B cell (primary cell): Measurements from ENCODE around the gene TMEM253. TPM values are rescaled to one million over a fixed set of nuclear protein-coding genes. Genes with fewer than 3 reads are reported as not detected.

ENCODE experiments used
- ATAC-seq: fragments of 200-7000 bp; cut with Tn5 transposase; one replicate; pipeline ENCODE4 v1.10.0; 2021; ENCODE audit warnings: low read depth, mild to moderate bottlenecking, moderate number of reproducible peaks, moderate library complexity
- CTCF ChIA-PET: fragments of 350-600 bp; sonication (Branson Sonifier 250); formaldehyde crosslinking; loops from one replicate; lab custom pipeline; 2021; ENCODE audit warnings: antibody characterized with exemption, inconsistent platforms; lab: Charles Lee
- POLR2A ChIA-PET: fragments of 350-600 bp; sonication (Branson Sonifier 250); formaldehyde crosslinking; loops from one replicate; lab custom pipeline; 2021; ENCODE audit warnings: antibody characterized with exemption; lab: Charles Lee
- DNase-seq: peaks from one replicate; pipeline ENCODE4 v3.0.0; 2013
- H2AFZ ChIP-seq: 2 replicates; pipeline ENCODE4 v1.6.1; 2012; ENCODE audit warnings: mild to moderate bottlenecking, low read depth, low read length; ENCODE audit not compliant: insufficient read depth, poor library complexity, severe bottlenecking
- H3K27ac ChIP-seq, 2 donors: 1 replicate in 1 of 2; 2 replicates in 1 of 2; pipeline ENCODE4 v1.5.1; 2012 to 2013; ENCODE audit warnings: low read length in 2 of 2, mild to moderate bottlenecking in 2 of 2, moderate library complexity in 1 of 2
- H3K27me3 ChIP-seq, 4 experiments: fragments of 200-600 bp in 1 of 4; sonication (generic) in 1 of 4; replicated peaks in 1 of 4; 1 replicate in 2 of 4; 2 replicates in 2 of 4; pipeline versions ENCODE4 v1.6.1 to v1.7.0; 2013 to 2016; ENCODE audit warnings: low read length in 3 of 4, mild to moderate bottlenecking in 2 of 4, mixed read lengths in 1 of 4, moderate library complexity in 1 of 4; ENCODE audit not compliant: insufficient read depth in 4 of 4, control insufficient read depth in 3 of 4; ENCODE audit errors: control extremely low read depth in 1 of 4
- H3K36me3 ChIP-seq, 2 experiments: replicated peaks in 1 of 2; 1 replicate in 1 of 2; 2 replicates in 1 of 2; pipeline versions ENCODE4 v1.6.1 to v1.7.1; 2013; ENCODE audit warnings: low read length in 1 of 2; ENCODE audit not compliant: insufficient read depth in 2 of 2, control insufficient read depth in 1 of 2; ENCODE audit errors: control extremely low read depth in 1 of 2, extremely low read depth in 1 of 2
- H3K4me1 ChIP-seq, 2 donors: fragments of 200-600 bp in 1 of 2; sonication (generic) in 1 of 2; 1 replicate in 1 of 2; 2 replicates in 1 of 2; pipeline versions ENCODE4 v1.5.1 to v1.6.1; 2013 to 2017; ENCODE audit warnings: low read length in 2 of 2; ENCODE audit not compliant: control insufficient read depth in 2 of 2, insufficient read depth in 2 of 2
- H3K4me2 ChIP-seq: replicated peaks from 2 replicates; pipeline ENCODE3; 2012; ENCODE audit warnings: mild to moderate bottlenecking, low read depth, low read length; ENCODE audit not compliant: poor library complexity, severe bottlenecking
- H3K4me3 ChIP-seq, 5 experiments: fragments of 200-600 bp in 1 of 5; sonication (generic) in 1 of 5; 1 replicate in 3 of 5; 2 replicates in 2 of 5; pipeline versions ENCODE4 v1.5.1 to v1.7.0; 2011 to 2016; ENCODE audit warnings: low read length in 4 of 5, mild to moderate bottlenecking in 4 of 5, low read depth in 2 of 5, control low read depth in 1 of 5, moderate library complexity in 1 of 5; ENCODE audit not compliant: insufficient read depth in 1 of 5; ENCODE audit errors: control extremely low read depth in 1 of 5, extremely low read depth in 1 of 5
- H3K79me2 ChIP-seq: fragments of 200-600 bp; sonication (generic); one replicate; pipeline ENCODE4 v1.6.0; 2016; ENCODE audit warnings: low read length; ENCODE audit not compliant: control insufficient read depth, insufficient read depth
- H3K9ac ChIP-seq: fragments of 200-600 bp; sonication (generic); 2 replicates; pipeline ENCODE4 v1.6.1; 2017; ENCODE audit warnings: mild to moderate bottlenecking, low read length, moderate library complexity
- H3K9me3 ChIP-seq, 3 donors: one replicate each; pipeline versions ENCODE4 v1.6.1 to v1.7.1; 2013; ENCODE audit warnings: low read length in 2 of 3; ENCODE audit not compliant: control insufficient read depth in 2 of 3, insufficient read depth in 1 of 3; ENCODE audit errors: control extremely low read depth in 1 of 3
- H4K20me1 ChIP-seq: 2 replicates; pipeline ENCODE4 v1.6.0; 2012; ENCODE audit warnings: mild to moderate bottlenecking, low read length; ENCODE audit not compliant: insufficient read depth, control insufficient read depth, poor library complexity, severe bottlenecking
- H3K27ac Mint-ChIP-seq: one replicate; pipeline ENCODE4 v1.8.0; 2021; ENCODE audit warnings: mixed read lengths
- H3K27me3 Mint-ChIP-seq: one replicate; pipeline ENCODE4 v1.8.0; 2021; ENCODE audit warnings: mixed read lengths
- H3K4me1 Mint-ChIP-seq: one replicate; pipeline ENCODE4 v1.8.0; 2021; ENCODE audit warnings: mixed read lengths
- H3K4me3 Mint-ChIP-seq: one replicate; pipeline ENCODE4 v1.8.0; 2021; ENCODE audit warnings: mixed read lengths
- H3K9me3 Mint-ChIP-seq: one replicate; pipeline ENCODE4 v1.8.0; 2022; ENCODE audit warnings: mixed read lengths; ENCODE audit not compliant: insufficient read depth
- CTCF ChIP-seq: fragments of 200-600 bp; IDR thresholded peaks from one replicate; pipeline ENCODE4 v1.8.0; 2022; ENCODE audit warnings: antibody characterized with exemption, mild to moderate bottlenecking
- EZH2 ChIP-seq: IDR thresholded peaks from 2 replicates; pipeline ENCODE4 v1.6.1; 2012; ENCODE audit warnings: borderline replicate concordance, low read depth, mild to moderate bottlenecking, moderate library complexity, low read length; ENCODE audit not compliant: insufficient read depth, poor library complexity, severe bottlenecking
- WGBS: methylation state at CpG from one replicate; pipeline ENCODE4 v1.1.5; 2013; ENCODE audit warnings: missing lambda C conversion rate; ENCODE audit not compliant: insufficient coverage; 5-methylcytosine and 5-hydroxymethylcytosine counted together
- intact Hi-C: fragments of 100-400 bp; cut with micrococcal nuclease; formaldehyde crosslinking; loops from one replicate; pipeline ENCODE4 v1.10.0; 2022
- polyA plus RNA-seq: library from polyadenylated mRNA; depleted of rRNA; stranded (reverse); fragments of >200 nt; gene quantifications from 2 replicates; pipeline ENCODE4 v1.2.3, GENCODE V29; 2012
- total RNA-seq, 2 donors: library from RNA; stranded (reverse); fragments of 120-200 nt in 1 of 2; gene quantifications; 1 replicate in 1 of 2; 2 replicates in 1 of 2; pipeline versions ENCODE4 v1.2.3 to v1.2.4, GENCODE V29; 2013 to 2022

TMEM253 gene
- total and polyA plus RNA-seq, 2 donors (not counting 1 experiment from before 2014, with no cell fraction given), result not detected

GRCh38 chr14:21093769-21094681 is 6.8 kb upstream of the TMEM253 start:
- Histone ChIP-seq H3K27me3 (peaks cover 0 to 10% (median 3%) of the 10 kb centered on the region in 4 experiments), H3K79me2 (no peaks in the 10 kb centered on the region), H3K4me3 (no peak overlapping the region), H3K36me3 (no peaks in the 10 kb centered on the region), H3K4me1 (peaks cover 9 to 19% of the 10 kb centered on the region in 2 donors), H3K4me2 (no peak overlapping the region), H3K27ac (no peak overlapping the region), H3K9me3 (peaks cover 0 to 5% (median 0%) of the 10 kb centered on the region in 3 donors), H3K9ac (no peak overlapping the region), H4K20me1 (no peaks in the 10 kb centered on the region), H2AFZ (no peak overlapping the region)
- intact Hi-C loops, result no loop called here
- TF ChIP-seq CTCF, result no peak
- no peak for TF ChIP-seq EZH2
- 97% methylated on average over 2 of the region's 7 CpGs for WGBS
- Mint-ChIP-seq H3K27ac (no peak overlapping the region), H3K9me3 (no peaks in the 10 kb centered on the region), H3K4me3 (no peak overlapping the region), H3K4me1 (peaks cover 16% of the 10 kb centered on the region), H3K27me3 (peaks cover 4% of the 10 kb centered on the region)
- ATAC-seq, result no peak
- POLR2A ChIA-PET, result no interaction called here
- DNase-seq, result no peak
- CTCF ChIA-PET, result interaction anchor here (1.0 to 7.5 kb wide), 11 partner anchors 10 to 86 kb away, joined by 3 to 171 read pairs (median 9); partner anchors contain the start of genes ARHGEF40 and TMEM253
